ENCODE results near the gene C11orf58. TPM values are rescaled to one million over a fixed set of nuclear protein-coding genes. Genes with fewer than 3 reads are reported as not detected.

C11orf58 gene
- 100 to 1,000 TPM; 162 to 252 (median 189) TPM for polyA plus RNA-seq (ENCODE audit: insufficient read length in 10 of 10)
- long read RNA-seq, donor 1, full-length matches to known transcripts, result 126 of 154 reads
- long read RNA-seq, donor 1, partial matches to known transcripts, result 22 of 154 reads
- long read RNA-seq, donor 1, other reads (novel, unspliced or antisense), result 6 of 154 reads
- long read RNA-seq, donor 2, full-length matches to known transcripts, result 82 of 117 reads
- long read RNA-seq, donor 2, partial matches to known transcripts, result 35 of 117 reads
- long read RNA-seq, donor 2, other reads (novel, unspliced or antisense), result 0 of 117 reads
- long read RNA-seq, donor 3, result 0 reads
- long read RNA-seq, donor 4, full-length matches to known transcripts, result 147 of 167 reads
- long read RNA-seq, donor 4, partial matches to known transcripts, result 10 of 167 reads
- long read RNA-seq, donor 4, other reads (novel, unspliced or antisense), result 10 of 167 reads
- long read RNA-seq, donor 5, full-length matches to known transcripts, result 138 of 180 reads
- long read RNA-seq, donor 5, partial matches to known transcripts, result 35 of 180 reads
- long read RNA-seq, donor 5, other reads (novel, unspliced or antisense), result 7 of 180 reads
- long read RNA-seq, donor 6, full-length matches to known transcripts, result 193 of 241 reads
- long read RNA-seq, donor 6, partial matches to known transcripts, result 39 of 241 reads
- long read RNA-seq, donor 6, other reads (novel, unspliced or antisense), result 9 of 241 reads
- long read RNA-seq, donor 7, transcript C11orf58-206 (3 exons, 762 nt), result minor isoform, 13 of 101 reads
- long read RNA-seq, donor 7, transcript C11orf58-201 (5 exons, 2,049 nt), result major isoform, 73 of 101 reads
- long read RNA-seq, donor 7, partial matches to known transcripts, result 8 of 101 reads
- long read RNA-seq, donor 7, other reads (novel, unspliced or antisense), result 0 of 101 reads
- long read RNA-seq, donor 8, full-length matches to known transcripts, result 133 of 195 reads
- long read RNA-seq, donor 8, partial matches to known transcripts, result 51 of 195 reads
- long read RNA-seq, donor 8, other reads (novel, unspliced or antisense), result 11 of 195 reads
- long read RNA-seq, donor 9, transcript C11orf58-201 (5 exons, 2,049 nt), result major isoform, 13 of 13 reads
- long read RNA-seq, donor 9, partial matches to known transcripts, result 0 of 13 reads
- long read RNA-seq, donor 9, other reads (novel, unspliced or antisense), result 0 of 13 reads

DNA sequence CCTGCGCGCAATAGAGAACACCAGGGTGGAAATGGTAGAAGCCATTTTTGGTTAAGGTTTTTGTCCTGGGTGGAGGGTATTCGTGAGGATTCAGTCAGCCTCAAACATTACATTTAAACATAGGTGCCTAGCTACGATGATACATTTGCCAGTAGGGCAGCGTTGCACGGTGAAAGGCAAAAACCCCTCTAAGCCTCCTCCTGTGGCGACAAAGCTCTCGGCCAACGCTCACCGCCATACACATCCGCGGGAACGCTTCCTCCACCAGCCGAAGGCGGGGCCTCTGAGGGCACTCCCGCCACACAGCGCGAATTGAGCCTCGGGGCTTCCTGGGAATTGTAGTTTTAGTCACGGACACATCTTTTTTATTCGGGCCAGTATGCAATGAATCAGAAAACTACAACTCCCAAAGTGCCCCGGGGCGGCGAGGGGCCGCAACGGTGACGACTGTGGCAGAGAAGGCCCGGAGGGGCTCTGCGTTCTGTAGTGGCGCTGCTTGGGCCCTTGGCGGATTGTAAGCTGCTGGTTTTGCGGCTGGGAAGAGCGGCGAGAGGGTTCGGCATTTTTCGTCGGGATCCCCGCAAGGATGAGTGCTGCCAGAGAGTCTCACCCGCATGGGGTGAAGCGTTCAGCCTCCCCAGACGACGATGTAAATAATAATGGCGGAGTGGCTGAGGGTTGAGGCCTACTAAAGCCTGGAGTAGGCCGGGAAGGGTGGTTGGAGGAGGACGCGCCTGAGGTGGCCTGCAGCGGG lies at the start of gene C11orf58:
C11orf58 (plus strand) TSS at position 455 of the 754 bp plus-strand sequence; CDS start at position 587, 132 bp downstream.
- peak; percentile 98 to 100 (median 98) for DNase-seq

DNA sequence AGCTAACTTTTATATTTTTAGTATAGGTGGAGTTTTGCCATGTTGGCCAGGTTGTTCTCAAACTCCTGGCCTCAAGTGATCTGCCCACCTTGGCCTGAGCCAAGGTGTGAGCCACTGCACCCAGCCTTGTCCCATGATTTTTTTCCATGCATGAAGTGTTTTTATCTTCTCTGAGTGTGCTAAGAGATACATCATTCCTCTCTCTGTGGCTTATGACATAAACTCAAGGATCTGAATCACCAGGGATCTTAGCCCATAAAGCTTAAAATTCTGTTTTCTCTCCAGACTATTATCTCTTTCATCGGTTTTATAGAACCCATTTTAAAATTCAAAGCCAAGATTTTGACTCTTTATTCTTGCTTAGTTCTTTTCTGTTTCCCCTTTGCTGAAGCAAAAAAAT lies 48.4 kb upstream of the C11orf58 start:
- DNase-seq, result no peak

DNA sequence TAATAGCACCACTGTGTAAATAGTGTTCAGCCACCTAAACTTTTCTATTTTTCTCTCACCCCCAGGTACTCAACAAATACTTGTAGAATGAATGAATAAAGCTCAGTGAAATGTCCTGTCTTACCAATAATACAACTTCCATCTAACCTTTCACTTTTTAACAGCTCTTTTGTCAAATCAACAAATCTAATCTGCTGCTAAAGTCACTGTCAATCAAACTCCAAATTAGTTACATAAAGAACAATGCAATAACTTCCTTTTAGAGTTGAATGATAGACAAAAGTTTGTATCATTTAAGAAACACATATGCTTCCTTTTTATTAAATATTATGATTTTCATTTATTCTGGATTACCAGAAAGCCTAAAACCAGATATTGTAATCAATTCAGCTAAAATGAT lies 34.7 kb upstream of the C11orf58 start:
- DNase-seq, result no peak

DNA sequence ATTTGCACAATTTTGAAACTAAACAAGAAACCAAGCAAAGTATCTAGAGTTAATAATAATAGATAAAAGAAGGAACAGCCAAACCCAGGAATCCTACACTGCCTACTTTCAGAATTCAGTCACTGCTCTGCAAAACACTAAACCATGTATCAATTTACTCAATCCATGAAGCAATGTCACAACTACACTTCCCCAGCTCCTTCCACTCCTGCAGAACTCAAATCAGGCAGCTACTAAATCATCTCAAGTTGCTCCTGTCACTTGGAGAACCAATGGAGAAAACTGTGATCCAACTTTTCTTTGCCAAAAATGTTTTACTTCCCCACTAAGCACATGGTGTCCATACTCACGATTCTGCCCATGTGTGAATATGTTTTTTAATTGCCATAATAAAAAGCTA lies 24.9 kb upstream of the C11orf58 start:
- no peak for DNase-seq

DNA sequence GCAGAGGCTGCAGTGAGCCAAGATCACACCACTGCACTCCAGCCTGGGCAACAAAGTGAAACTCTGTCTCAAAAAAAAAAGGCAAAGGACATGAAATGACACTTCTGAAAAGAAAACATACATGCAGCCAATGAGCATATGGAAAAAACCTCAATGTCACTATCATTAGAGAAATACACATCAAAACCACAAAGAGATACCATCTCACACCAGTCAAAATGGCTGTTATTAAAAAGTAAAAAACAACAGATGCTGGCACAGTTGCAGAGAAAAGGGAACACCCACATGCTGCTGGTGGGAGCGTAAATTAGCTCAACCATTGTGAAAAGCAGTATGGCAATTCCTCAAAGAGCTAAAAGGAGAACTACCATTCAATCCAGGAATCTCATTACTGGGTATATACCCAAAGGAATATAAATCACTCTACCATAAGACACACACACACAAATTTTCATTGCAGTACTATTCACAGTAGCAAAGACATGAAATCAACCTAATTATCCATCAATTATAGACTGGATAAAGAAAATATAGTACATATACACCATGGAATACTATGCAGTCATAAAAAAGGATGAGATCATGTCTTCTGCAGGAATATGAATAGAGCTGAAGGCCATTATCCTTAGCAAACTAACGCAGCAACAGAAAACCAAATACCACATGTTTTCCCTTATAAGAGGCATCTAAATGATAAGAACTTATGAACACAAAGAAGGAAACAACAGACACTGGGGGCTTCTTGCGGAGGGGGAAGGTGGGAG lies 15.7 kb upstream of the C11orf58 start:
- no peak for DNase-seq

DNA sequence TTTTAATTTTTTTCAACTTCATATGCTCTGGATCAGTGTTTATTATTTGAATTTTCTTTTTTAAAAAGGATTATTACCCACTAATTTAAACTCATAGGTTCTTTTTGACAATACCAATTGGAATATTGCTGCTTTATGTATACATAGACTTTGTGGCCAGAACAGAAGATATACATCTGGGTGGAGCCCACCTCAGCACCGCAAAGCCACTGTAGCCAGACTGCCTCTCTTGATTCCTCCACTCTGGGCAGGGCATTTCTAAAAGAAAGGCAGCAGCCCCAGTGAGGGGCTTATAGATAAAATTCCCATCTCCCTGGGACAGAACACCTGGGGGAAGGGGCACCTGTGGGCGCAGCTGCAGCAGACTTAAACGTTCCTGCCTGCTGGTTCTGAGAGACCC lies 10.6 kb upstream of the C11orf58 start:
- DNase-seq, result no peak

DNA sequence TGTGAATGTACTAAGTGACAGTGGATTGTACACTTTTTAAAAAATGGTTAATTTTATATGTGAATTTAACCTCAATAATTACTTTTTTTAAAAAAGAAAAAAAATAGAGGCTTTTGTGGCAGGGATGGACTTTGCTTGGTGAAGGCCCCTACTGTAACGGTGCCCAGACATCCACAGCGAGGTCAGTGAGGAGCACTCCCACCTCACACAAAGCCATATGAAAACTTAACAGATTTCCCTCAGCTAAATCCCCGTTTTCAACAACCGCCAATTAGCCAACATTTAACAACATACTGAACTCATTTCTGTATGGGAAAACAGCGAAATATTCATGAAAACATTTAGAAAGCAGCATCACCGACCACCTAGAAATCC lies 642 bp upstream of the C11orf58 start:
- DNase-seq, result no peak

DNA sequence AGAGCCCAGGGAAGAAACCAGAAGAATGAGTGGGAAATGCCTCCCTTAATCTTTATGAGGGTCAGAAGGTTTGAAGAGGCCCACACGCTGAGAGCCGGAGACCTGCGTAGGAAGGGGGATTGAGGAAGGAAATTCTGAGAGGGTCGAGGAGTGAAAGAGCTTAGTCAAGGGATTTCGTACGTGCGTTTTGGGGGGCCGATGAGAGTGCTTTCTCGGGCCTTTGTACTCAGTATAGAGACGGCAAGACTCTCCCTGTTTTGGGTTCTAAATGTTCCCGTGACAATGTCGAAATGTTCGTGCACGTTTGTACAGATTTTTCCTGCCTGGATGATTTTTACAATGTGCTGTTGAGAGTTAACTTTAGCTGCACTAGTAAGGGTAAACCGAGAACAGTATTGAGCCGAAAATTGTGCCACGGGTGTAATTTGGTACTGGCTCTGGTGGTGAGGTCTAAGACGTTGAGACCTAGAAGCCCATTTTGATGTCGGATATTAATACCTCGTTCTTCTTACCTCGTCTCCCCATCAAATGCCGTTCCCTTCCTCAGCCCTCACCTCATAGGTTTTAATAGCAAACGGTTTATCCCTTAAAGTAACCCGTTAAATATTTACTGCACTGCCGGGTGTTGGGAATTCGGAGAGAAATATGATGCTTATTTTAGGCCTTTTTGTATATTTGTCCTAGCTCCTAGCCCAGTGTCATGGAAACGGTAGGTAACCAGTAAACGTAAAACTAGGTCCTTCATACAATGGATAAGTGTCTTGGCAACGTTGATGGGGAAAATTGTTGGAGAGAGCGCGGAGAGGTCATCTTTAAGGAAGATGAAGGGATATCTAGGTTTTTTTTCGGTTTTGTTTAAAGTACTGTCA lies 734 bp downstream of the C11orf58 start:
- peak; percentile 8 to 62 (median 20) for DNase-seq

DNA sequence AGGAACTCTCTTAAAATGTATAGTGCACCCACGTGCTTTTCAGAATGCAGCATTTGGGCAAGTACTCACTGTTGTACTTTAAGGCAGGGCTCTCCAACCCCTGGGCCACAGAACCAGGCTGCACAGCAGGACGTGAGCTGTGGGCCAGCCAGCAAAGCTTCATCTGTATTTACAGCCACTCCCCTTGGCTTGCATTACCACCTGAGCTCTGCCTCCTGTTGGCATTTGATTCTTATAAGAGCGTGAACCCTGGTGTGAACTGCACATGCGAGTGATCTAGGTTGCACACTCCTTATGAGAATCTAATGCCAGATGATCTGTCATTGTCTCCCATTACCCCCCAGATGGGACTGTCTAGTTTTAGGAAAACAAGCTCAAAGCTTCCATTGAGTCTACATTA lies 3.0 kb downstream of the C11orf58 start:
- no peak for DNase-seq

DNA sequence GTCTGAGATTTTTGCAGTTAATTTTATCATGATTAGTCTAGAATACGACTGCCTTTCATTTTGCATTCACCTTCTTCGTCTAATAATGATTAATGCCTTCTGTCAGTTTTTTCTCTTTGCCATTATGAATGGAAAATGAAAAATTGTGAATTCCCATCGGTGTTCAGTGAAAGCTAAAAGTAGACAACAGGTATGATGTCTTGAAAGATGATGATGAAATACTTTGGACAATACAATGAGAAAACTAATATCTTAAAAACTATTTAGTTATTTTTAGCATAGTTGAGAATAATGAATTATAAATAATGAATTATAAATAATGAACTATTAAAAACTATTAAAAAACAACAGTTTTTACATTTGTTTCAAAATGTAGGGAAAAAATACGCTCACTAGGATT lies 5.0 kb downstream of the C11orf58 start:
- DNase-seq, result no peak

DNA sequence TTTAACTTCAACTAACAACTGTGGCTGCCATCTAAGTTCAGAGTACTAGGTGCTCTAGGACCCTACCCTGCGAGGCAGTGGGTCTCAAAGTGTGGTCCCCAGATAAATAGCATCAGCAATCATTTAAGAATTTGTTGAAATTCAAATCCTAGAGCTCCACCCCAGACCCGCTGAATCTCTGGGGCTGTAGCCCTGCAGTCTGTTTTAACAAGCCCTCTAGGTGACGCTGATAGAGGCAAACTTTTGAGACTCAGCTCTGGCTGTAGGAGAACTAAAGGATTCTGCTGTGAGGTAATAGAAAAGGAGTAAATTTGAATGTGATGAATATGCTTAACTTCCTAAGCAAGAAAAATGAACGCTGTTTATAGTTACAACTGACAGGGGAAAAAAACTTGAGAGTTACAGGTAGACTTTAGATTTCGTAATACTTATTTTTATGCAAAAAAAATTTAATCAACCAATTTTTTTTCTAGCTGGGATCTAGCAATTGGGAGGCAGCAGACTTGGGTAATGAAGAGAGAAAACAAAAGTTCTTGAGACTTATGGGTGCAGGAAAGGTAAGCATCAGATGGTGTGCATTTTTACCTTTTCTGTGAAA lies 5.8 kb downstream of the C11orf58 start:
- no peak for DNase-seq

DNA sequence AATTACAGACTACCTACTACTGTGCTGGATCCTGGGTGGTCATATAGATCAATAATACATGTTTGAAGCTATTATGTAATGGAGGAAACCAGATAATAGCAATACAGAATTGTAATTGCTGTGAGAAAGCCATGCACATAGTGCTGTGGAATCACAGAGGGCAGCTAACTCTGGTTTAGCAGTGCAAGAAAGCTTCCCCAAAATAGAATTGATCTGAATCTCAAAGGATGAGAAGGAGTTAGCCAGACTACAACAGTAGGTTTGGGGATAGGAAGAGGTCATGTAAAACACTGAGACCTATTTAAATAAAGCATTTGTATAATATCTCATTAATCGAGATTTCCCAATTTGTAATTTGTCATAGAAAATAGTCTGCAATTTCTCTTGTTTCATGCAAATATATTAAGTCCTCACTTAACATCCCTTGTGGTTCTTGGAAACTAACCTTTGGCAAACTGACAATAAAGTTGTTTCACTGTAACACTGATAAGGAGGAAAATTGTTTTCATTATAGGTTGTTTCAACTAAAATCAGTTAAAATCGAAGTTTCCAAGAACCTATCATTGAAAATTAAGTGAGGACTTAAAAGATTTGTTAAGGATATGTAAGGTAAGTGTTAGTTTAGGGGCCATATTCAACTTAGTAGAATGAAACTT lies 7.6 kb downstream of the C11orf58 start:
- DNase-seq, result no peak

DNA sequence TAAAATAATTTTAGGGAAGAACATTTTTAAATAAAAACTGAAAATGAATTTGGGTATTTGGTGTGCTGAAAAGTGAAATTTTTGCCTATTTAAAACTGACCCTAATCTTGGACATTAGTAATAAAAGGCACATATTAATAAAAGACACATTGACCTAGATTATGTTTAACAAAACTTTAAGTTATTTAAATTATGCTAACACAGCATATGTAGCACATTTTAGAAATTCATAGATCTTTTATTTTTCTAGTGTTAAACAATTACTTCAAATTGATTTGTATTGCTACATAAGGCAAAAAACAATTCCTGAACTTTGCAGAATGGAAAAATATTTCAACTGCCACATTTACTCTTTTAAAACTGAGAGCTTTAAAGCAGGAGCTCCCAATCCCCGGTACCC lies 10.6 kb downstream of the C11orf58 start:
- no peak for DNase-seq

DNA sequence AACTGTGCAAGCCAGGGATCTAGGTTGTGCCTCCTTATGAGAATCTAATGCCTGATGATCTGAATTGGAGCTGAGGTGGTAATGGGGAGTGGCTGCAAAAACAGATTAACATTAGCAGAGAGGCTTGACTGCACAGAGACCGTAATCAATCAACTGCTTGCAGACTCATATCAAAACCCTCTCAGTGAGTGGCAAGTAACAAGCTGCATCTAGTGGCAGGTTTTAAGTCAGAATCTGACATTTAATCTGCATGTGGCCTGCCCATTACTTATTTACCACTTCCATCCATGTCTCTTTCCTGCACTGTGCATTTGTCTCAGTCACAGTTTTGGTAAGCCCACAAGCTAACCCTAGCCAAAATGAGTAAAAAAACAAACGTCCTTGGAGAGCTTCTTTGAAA lies 11.2 kb downstream of the C11orf58 start:
- DNase-seq, result no peak

DNA sequence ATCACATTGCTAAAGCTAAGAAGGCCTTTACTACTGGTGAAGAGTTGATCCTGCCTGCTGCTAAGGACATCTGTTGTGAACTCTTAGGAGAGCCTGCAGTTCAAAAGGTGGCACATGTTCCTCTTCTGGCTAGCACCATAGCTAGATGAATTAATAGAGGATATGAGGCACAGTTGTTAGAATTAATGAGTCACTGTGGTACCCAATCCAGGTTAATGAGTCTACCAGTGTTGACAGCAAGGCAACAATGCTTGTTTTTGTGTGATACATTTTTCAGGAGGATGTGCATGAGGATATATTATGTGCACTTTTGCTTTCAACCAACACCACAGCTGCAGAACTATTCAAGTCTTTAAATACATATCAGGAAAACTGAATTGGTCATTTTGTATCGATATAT lies 12.0 kb downstream of the C11orf58 start:
- no peak for DNase-seq

DNA sequence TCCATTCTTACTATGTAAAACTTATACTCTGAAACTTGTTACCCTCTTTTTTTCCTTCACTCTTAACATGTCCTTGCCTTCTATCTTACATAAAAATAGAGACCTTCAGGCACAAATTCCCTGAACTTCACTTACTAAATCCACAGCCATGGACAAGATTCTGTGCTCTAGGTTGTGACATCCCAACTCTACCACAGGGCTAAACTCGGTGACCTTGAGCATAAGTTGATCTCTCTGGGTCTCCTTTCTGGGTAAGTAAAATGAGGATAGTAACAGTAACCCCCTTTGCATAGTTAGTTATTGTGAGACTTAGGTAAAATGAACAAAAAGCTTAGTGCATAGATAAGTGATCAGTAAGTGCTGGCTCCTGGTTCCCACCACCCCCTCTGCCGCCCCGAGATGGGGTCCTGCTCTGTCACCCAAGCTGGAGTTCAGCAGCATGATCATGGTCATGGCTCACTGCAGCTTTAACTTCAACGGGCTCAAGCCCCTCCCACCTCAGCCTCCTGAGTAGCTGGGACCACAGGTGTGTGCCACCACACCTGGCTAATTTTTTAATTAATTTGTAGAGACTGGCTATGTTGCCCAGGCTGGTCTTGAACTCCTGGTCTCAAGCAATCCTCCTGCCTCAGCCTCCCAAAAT lies 20.1 kb downstream of the C11orf58 start:
- no peak for DNase-seq

DNA sequence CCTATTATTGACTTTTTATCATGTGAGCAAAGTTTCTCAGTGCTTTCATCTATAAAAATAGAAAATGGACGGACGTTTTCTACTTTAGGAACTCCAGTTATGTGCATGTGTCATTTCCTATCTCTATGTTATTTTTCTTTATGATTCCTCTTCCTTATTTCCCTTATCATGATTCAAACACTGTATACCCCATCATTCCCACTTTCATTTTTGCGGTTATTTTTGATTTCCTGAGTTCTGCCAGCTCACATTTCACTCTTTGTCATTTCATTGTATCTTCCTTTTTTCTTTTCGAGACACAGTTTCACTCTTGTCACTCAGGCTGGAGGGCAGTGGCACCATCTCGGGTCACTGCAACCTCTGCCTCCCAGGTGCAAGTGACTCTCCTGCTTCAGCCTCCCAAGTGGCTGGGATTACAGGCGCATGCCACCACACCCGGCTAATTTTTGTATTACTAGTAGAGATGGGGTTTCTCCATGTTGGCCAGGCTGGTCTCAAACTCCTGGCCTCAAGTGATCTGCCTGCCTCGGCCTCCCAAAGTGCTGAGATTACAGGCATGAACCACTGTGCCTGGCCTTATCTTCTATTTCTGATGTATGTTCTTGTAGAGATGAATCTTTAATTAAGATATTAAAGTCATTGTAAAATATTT lies 21.5 kb downstream of the C11orf58 start:
- DNase-seq, result no peak

DNA sequence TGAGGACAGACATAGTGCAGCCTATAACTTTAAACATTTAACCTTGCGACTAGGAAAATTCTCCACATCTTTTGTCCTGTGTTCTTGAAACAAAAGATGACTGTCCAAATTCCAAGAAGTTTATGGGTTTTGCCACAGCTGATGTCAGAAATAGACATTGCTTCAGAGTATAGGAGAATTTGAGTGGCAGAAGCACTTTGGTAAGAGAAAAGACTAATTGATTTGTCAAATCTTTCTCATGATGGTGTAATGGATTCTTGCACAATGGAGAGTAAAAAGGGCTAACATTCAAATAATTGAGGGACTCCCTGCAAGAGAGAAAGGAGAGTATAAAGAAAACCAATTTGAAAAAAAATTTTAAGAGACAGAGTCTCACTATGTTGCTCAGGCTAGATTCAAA lies 25.3 kb downstream of the C11orf58 start:
- no peak for DNase-seq

Data from muscle of back (tissue), 13 donors.